HG03460 (cell line): ENCODE measurements around the gene MED13L.
A peak's percentile ranks its signal among the peaks of the same experiment; 100 is the strongest.
"Not testable (repeated sequence)": the region's sequence is repeated elsewhere in the genome, so short reads cannot be mapped to it uniquely, and the experiment has no call there.

Experiments
- ATAC-seq: cut with Tn5 transposase; IDR thresholded peaks from one replicate; pipeline ENCODE4 v1.9.1; 2021; ENCODE audit not compliant: unreplicated experiment

Gene MED13L

GRCh38 chr12:116031624-116032023 lies 245.9 kb downstream of the MED13L start:
- not testable (repeated sequence) for ATAC-seq

GRCh38 chr12:116028619-116029018 lies 248.9 kb downstream of the MED13L start:
- no peak for ATAC-seq

GRCh38 chr12:116027551-116027821 lies 250.0 kb downstream of the MED13L start:
- no peak for ATAC-seq

- ATAC-seq = no peak
Observed at GRCh38 chr12:116026768-116027550, 250.5 kb downstream of the MED13L start.

GRCh38 chr12:116026346-116026745 lies 251.1 kb downstream of the MED13L start:
- ATAC-seq = no peak

GRCh38 chr12:116024769-116025168 lies 252.7 kb downstream of the MED13L start:
- no peak for ATAC-seq

- no peak for ATAC-seq
Observed at GRCh38 chr12:116019415-116019814, 258.1 kb downstream of the MED13L start.

- no peak for ATAC-seq
Observed at GRCh38 chr12:116018282-116018681, 259.2 kb downstream of the MED13L start.

- no peak for ATAC-seq
Observed at GRCh38 chr12:116015525-116015924, 262.0 kb downstream of the MED13L start.

- ATAC-seq = no peak
Observed at GRCh38 chr12:116012757-116013156, 264.7 kb downstream of the MED13L start.

- ATAC-seq = no peak
Observed at GRCh38 chr12:116011217-116011616, 266.3 kb downstream of the MED13L start.

- ATAC-seq = no peak
Observed at GRCh38 chr12:116010467-116010866, 267.0 kb downstream of the MED13L start.

- ATAC-seq = no peak
Observed at GRCh38 chr12:116009805-116010204, 267.7 kb downstream of the MED13L start.

- ATAC-seq = no peak
Observed at GRCh38 chr12:116006141-116006540, 271.4 kb downstream of the MED13L start.

- no peak for ATAC-seq
Observed at GRCh38 chr12:116002890-116003536, 274.5 kb downstream of the MED13L start.

GRCh38 chr12:116000252-116000651 lies 277.2 kb downstream of the MED13L start:
- no peak for ATAC-seq

- no peak for ATAC-seq
Observed at GRCh38 chr12:115999582-115999981, 277.9 kb downstream of the MED13L start.

- no peak for ATAC-seq
Observed at GRCh38 chr12:115998794-115999478, 278.6 kb downstream of the MED13L start.

- ATAC-seq = peak; percentile 75
Observed at GRCh38 chr12:115998119-115998633, 279.3 kb downstream of the MED13L start.

GRCh38 chr12:115993737-115994136 lies 283.8 kb downstream of the MED13L start:
- no peak for ATAC-seq

- ATAC-seq = no peak
Observed at GRCh38 chr12:115990241-115990640, 287.3 kb downstream of the MED13L start.
